ENCODE results near the gene SHCBP1.

DNA sequence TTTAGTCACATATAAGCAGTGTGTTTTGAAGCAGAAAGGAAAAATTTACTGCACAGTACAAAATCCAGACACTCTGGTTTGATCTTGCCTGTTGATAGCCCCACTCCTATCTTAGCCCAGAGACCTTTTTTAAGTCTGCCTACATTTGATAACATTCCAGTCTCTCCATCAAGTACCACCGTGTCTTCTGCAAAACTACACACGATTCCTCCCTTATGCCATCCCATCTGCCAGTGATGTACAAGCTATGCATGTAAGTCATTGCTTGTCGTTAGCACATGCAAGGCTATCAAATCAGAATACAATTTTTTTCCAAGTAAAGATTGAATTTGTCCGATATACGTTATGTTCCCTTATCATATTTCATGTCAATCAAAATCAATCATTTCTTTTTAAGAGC lies 14.9 kb downstream of the SHCBP1 start:
- TF ChIP-seq, protein P1, sequence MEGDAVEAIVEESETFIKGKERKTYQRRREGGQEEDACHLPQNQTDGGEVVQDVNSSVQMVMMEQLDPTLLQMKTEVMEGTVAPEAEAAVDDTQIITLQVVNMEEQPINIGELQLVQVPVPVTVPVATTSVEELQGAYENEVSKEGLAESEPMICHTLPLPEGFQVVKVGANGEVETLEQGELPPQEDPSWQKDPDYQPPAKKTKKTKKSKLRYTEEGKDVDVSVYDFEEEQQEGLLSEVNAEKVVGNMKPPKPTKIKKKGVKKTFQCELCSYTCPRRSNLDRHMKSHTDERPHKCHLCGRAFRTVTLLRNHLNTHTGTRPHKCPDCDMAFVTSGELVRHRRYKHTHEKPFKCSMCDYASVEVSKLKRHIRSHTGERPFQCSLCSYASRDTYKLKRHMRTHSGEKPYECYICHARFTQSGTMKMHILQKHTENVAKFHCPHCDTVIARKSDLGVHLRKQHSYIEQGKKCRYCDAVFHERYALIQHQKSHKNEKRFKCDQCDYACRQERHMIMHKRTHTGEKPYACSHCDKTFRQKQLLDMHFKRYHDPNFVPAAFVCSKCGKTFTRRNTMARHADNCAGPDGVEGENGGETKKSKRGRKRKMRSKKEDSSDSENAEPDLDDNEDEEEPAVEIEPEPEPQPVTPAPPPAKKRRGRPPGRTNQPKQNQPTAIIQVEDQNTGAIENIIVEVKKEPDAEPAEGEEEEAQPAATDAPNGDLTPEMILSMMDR (IDR thresholded peaks at IDR 0.05) = no peak
- TF ChIP-seq EZH2 (IDR thresholded peaks at IDR 0.05) = no peak
